ENCODE data around the gene PROM1.

The PROM1 gene

GRCh38 chr4:16019649-16020048 is 64.2 kb downstream of the PROM1 start:
- no peak overlapping the region for H3K4me3 ChIP-seq (ENCODE audit: control insufficient read depth, low read depth, low read length)
- no peak for TF ChIP-seq CTCF (IDR thresholded peaks at IDR 0.05; ENCODE audit: control insufficient read depth, insufficient read depth, low read depth, low read length, missing control alignments)
- DNase-seq (ENCODE audit: low read depth) = peak; percentile 29

GRCh38 chr4:16018841-16019240 is 65.0 kb downstream of the PROM1 start:
- TF ChIP-seq CTCF (IDR thresholded peaks at IDR 0.05; ENCODE audit: control insufficient read depth, insufficient read depth, low read depth, low read length, missing control alignments) = no peak
- H3K4me3 ChIP-seq (ENCODE audit: control insufficient read depth, low read depth, low read length) = no peak overlapping the region
- no peak for DNase-seq (ENCODE audit: low read depth)

- DNase-seq (ENCODE audit: low read depth) = no peak
- no peak for TF ChIP-seq CTCF (IDR thresholded peaks at IDR 0.05; ENCODE audit: control insufficient read depth, insufficient read depth, low read depth, low read length, missing control alignments)
Measured at GRCh38 chr4:16018061-16018676, 65.7 kb downstream of the PROM1 start.

GRCh38 chr4:16016536-16016935 is 67.3 kb downstream of the PROM1 start:
- DNase-seq (ENCODE audit: low read depth) = no peak
- H3K4me3 ChIP-seq (ENCODE audit: control insufficient read depth, low read depth, low read length) = no peak overlapping the region
- TF ChIP-seq CTCF (IDR thresholded peaks at IDR 0.05; ENCODE audit: control insufficient read depth, insufficient read depth, low read depth, low read length, missing control alignments) = no peak

More at GRCh38 chr4:16018061-16018676, 65.7 kb downstream of the PROM1 start:
- no peak overlapping the region for H3K4me3 ChIP-seq (ENCODE audit: control insufficient read depth, low read depth, low read length)

- no peak for TF ChIP-seq CTCF (IDR thresholded peaks at IDR 0.05; ENCODE audit: control insufficient read depth, insufficient read depth, low read depth, low read length, missing control alignments)
- H3K4me3 ChIP-seq (ENCODE audit: control insufficient read depth, low read depth, low read length) = no peak overlapping the region
- no peak for DNase-seq (ENCODE audit: low read depth)
Measured at GRCh38 chr4:16011173-16011572, 72.7 kb downstream of the PROM1 start.

GRCh38 chr4:16009153-16009552 is 74.7 kb downstream of the PROM1 start:
- no peak overlapping the region for H3K4me3 ChIP-seq (ENCODE audit: control insufficient read depth, low read depth, low read length)
- DNase-seq (ENCODE audit: low read depth) = no peak
- TF ChIP-seq CTCF (IDR thresholded peaks at IDR 0.05; ENCODE audit: control insufficient read depth, insufficient read depth, low read depth, low read length, missing control alignments) = no peak
